Stimulated activated CD8-positive, alpha-beta memory T cell treated with anti-CD3 and anti-CD28 coated beads, Interleukin-15, amount 100 ng/mL, for 4 hours (primary cell): Measurements from ENCODE around the gene ACOXL.

Experiments
- DNase-seq, 2 donors: peaks; one replicate each; pipeline ENCODE4 v3.0.0-alpha.2; 2020; ENCODE audit warnings: low read depth in 2 of 2

Gene ACOXL

GRCh38 chr2:111011218-111011617 is 278.8 kb downstream of the ACOXL start:
- no peak for DNase-seq

DNA sequence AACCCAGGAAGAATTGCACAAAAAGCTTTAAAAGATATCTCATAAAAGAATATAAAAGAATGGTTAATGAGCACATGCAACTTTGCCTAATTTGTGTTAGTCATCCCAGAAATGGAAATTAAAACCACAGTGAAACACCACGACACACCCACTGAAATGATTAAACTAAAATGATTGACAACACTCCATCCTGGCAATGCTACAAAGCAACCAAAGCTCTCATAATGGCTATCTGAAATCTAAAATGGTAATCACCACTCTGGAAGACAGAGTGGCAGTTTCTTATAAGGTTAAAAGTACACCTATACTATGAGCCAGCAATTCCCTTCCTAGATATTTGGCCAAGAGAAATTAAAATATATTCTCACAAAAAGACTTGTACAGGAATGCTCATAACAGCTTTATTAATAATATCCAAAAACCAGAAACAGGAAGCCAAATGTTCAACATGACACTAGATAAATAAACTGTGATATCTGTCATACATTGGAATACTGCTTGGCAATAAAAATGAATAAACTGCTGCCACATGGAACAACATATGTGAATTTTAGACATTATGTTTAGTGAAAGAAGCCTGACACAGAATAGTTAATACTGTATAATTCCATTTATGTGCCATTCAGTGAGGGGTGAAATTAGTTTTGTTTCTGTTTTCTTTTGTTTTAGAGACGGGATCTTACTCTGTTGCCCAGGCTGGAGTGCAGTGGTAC is 283.1 kb downstream of the ACOXL start:
- DNase-seq, result no peak

- no peak for DNase-seq
Measured at GRCh38 chr2:111017034-111017622, 284.8 kb downstream of the ACOXL start.

- DNase-seq, result no peak
Measured at GRCh38 chr2:111017909-111018308, 285.5 kb downstream of the ACOXL start.

DNA sequence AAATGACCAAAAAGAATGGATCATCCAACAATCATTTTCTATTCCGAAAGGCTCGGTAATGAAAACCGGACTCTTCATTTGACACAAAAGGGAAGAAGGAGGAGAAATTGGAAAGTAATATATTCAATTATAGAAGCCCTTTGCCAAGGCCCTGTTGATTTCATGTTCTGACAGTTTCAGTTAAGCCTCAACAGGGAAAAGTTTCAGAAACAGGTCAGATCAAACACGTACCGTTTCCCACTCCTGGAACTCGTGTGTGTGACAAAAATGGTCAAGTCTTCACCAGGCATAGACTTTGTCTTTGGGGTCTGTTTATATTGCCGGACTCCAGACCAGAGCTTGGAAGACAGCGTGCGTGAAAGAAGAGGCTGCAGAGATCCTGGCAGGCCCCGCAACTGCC is 287.0 kb downstream of the ACOXL start:
- DNase-seq, result no peak

GRCh38 chr2:111022633-111023032 is 290.3 kb downstream of the ACOXL start:
- DNase-seq, result no peak

- DNase-seq, result no peak
Measured at GRCh38 chr2:111024496-111024895, 292.1 kb downstream of the ACOXL start.

DNA sequence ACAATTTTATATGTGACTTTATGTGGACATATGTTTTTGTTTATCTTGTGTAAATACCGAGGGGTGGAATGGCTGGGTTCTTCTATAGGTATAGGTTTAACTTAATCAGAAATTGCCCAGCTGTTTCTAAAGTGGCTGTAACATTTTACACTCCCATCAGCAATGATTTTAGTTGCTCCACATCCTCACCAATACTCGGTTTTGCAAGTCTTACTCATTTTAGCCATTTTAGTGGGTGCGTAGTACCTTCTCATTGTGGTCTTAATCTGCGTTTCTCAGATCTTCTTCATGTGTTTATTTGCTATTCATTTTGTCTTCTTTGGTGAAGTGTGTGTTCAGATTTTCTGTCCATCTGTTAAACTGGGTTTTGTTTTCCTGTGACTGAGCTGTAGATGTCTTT is 292.9 kb downstream of the ACOXL start:
- no peak for DNase-seq

GRCh38 chr2:111028720-111029119 is 296.3 kb downstream of the ACOXL start:
- DNase-seq, result no peak

DNA sequence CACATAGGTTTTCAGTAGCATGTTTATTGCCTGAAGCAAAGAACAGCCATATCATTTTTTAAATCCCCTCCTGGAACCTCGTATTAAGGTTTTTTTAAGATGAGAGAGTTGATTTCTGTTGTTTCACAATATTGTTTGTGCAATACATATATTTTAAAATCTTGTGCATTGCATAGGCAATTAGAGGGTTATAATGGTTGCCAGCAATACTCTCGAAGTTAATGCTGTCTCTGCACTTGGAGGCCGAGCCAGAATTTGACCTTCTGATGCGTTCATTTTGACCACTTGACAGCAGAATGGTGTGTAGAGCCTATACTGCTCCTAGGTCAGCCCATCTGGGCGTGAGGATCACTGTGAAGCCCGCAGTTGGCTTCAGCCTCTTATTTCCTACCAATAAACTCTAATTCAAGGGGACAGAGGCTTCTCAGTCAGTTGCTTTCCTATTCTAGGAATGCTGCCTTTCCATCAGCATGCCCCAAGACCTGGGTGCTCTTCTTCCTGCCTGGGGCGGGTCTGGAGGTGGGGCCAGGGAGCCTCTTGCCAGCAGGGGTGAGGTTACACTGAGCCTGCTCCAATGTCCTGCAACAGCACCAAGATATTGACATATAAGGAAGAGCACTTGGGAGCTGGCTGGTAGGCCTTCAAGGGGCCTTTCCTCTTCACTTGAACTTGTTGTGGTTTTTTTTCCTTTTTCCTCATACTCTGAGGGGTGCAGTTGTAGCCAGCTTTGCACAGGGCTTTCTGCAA is 297.0 kb downstream of the ACOXL start:
- no peak for DNase-seq

GRCh38 chr2:111030260-111030891 is 298.0 kb downstream of the ACOXL start:
- no peak for DNase-seq

DNA sequence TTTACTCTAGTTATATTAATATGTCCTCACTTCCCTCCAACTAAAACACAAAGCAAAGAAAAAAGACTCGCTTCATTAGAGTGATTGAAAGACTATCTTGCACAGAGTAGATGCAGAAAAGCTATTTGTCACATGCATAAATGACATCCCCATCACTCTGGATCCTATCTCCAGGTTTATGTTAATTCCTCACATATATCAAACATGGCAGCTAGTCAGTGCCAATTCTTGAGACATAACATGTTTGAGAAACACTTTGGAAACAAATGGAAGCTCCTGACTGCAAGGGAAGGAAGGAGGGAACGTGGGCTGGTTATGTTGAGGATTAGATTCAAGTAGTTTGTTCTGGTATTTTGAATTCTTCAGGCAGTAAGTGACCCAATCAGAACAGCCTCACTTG is 298.6 kb downstream of the ACOXL start:
- DNase-seq, result no peak

- DNase-seq, result no peak
Measured at GRCh38 chr2:111031546-111032478, 299.4 kb downstream of the ACOXL start.

GRCh38 chr2:111032721-111033429 is 300.5 kb downstream of the ACOXL start:
- DNase-seq, result no peak

DNA sequence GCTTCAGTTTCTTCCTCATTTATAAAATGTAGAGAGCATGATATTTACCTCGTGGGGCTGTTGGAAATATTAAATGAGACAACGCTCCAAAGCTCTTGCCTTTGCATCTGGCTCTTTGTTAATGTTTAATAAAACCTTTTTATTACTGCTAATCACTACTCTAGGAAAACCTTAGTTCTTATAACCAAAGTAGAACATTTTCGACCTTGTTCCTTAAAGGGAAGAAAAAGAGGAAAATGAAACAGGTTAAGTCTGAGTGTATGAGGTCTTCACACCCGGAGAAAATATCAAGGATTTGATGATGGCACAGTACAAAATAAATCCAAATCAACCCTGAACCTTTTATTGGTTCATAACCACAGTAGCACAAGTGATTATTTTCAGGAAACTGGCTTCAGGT is 301.8 kb downstream of the ACOXL start:
- DNase-seq, result no peak

- no peak for DNase-seq
Measured at GRCh38 chr2:111034606-111035005, 302.2 kb downstream of the ACOXL start.

GRCh38 chr2:111035830-111036441 is 303.6 kb downstream of the ACOXL start:
- DNase-seq, result no peak

DNA sequence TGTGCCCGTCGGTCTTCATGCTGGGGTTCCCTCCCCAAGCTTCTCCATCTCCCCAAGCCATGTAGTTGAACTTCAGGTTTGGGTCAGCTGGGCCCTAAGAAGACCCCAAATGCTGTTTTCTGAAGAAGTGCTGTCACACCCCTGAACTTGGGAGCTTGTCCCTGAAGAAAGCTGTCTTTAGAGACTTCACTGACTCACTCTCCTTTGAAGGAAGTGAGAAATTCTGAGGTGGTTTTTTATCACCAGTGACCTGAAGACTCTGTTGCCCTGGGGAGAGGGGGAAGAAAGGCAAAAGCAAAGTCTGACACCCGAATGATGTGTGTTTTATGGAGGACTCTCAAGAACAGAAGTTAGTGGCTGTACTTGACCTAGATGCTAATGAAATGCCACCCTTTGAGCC is 304.8 kb downstream of the ACOXL start:
- DNase-seq, result no peak

DNA sequence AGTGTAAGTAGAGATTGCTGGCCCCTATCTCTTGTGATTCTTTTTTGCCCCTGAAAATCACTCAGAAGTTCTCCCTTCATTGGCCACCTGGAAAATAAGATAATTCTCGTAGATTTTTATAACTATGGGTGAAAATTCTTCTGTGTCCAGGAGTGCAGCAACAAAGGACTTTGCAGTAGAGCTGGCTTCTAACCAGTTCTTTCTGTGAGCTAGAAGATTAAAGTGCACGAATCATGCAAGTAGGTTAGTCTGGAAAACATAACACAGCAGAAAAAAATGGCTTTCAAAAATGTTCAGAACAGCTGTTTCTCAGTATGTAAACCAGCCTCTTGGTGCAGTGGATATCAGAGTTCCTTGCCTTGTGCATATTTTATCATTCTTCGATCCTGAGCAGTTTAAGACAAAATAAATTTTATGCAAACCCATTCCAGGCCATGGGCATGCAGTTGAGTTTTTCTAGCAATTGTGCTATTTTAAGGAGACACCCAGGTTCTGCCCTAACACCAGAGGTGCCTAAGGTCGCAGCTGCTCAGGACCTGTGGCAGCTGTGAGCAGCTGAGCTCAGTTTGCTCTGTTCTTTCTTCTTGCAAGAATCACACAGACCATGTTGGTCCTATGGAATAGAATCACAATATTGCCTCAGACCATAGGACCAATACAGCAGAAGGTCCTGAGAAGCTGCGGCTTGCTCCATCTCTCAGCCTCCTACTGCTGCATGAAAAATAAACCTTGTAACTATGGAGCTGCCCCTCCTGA is 307.4 kb downstream of the ACOXL start:
- DNase-seq, result no peak
